ENCODE results near the gene CCDC174.

CCDC174 gene

DNA sequence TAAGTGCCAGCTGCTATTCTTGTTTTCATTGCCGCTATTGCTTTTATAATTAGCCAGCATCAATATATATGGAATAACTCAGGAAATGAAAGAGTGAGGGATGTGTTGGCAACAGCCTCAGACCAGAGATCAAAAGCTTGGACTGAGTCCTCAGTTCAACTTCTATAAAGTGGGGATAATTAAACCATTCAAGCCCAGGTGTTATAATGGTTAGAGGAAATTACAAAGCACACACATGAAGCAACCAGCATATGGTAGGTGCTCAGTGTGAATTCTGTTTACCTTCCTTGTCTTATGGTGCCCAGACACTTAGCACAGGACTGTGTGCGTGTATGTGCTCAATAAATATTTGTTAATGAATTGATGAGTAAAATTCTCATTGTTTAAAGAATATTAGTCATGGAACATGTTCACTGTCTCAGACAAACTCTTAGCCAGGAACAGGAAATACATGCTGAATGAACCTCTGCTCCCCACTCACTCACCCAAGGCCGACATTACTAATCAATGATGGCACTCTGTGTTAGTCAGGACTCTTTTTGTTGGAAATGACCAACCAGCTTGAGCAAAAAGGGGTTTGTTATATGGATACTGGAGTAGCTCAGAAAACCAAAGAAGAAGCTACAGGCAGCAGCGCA lies 16.7 kb upstream of the CCDC174 start:
- in situ Hi-C loops (cut with MboI; ENCODE audit: low pct_unique_long_range_greater_than_20kb, low sequenced_read_pairs, unreplicated experiment): no loop called here
- no peak for DNase-seq (ENCODE audit: low spot score)
- TF ChIP-seq, protein P1, sequence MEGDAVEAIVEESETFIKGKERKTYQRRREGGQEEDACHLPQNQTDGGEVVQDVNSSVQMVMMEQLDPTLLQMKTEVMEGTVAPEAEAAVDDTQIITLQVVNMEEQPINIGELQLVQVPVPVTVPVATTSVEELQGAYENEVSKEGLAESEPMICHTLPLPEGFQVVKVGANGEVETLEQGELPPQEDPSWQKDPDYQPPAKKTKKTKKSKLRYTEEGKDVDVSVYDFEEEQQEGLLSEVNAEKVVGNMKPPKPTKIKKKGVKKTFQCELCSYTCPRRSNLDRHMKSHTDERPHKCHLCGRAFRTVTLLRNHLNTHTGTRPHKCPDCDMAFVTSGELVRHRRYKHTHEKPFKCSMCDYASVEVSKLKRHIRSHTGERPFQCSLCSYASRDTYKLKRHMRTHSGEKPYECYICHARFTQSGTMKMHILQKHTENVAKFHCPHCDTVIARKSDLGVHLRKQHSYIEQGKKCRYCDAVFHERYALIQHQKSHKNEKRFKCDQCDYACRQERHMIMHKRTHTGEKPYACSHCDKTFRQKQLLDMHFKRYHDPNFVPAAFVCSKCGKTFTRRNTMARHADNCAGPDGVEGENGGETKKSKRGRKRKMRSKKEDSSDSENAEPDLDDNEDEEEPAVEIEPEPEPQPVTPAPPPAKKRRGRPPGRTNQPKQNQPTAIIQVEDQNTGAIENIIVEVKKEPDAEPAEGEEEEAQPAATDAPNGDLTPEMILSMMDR (IDR thresholded peaks at IDR 0.05; ENCODE audit: extremely low read depth, insufficient read depth, missing control alignments): no peak

DNA sequence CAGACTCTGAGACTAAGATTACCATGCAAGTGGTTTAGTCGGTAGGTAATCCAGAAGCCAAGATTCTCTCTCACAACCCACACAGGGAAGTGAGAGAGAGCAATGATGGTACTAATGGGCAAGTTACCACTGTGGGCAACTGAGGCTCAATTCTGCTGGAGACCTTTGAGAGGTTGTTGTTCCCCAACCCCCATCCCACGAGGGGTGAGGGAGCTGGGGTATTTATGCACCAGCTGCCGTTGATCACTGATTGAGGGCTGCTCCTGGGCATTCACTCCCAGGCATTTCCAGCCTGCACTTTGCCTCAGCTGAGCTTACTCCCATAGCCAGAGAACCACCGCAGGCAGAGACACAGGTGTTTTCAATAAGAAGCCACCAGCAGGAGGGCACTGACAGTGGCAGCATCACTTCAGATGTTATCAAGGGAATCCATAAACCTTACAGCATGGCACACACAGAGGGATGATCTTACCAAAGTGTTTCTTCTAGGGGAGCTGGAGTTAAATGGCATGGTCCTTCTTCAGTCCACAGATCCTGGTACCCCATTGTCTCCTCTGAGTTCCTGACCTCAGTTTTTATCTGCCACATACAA lies 15.0 kb upstream of the CCDC174 start:
- in situ Hi-C loops (cut with MboI; ENCODE audit: low pct_unique_long_range_greater_than_20kb, low sequenced_read_pairs, unreplicated experiment): no loop called here
- TF ChIP-seq, protein P1 (IDR thresholded peaks at IDR 0.05; ENCODE audit: extremely low read depth, insufficient read depth, missing control alignments): no peak

DNA sequence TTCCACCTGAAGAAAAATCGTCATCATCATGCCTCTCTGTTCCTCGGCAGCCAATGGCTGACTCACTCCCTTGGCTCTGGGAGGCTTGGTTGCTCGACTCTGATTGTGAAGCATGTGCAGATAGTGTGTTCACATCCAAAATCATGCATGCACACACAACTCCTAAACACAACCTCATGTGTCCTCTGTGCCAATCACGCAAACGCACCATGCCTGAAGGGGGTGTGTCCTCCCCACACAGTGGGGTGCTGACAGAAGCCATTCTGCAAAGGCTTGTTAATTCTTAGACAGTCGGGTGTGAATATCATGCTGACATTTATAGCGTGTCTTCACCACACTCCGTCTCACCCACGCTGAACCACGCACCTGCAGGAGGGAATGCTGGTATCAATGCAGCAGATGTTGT lies 11.4 kb upstream of the CCDC174 start:
- in situ Hi-C loops (cut with MboI; ENCODE audit: low pct_unique_long_range_greater_than_20kb, low sequenced_read_pairs, unreplicated experiment): no loop called here
- no peak for DNase-seq (ENCODE audit: low spot score)
- TF ChIP-seq, protein P1 (IDR thresholded peaks at IDR 0.05; ENCODE audit: extremely low read depth, insufficient read depth, missing control alignments): no peak

More for the DNA sequence above, 15.0 kb upstream of the CCDC174 start:
- no peak for DNase-seq (ENCODE audit: low spot score)

DNA sequence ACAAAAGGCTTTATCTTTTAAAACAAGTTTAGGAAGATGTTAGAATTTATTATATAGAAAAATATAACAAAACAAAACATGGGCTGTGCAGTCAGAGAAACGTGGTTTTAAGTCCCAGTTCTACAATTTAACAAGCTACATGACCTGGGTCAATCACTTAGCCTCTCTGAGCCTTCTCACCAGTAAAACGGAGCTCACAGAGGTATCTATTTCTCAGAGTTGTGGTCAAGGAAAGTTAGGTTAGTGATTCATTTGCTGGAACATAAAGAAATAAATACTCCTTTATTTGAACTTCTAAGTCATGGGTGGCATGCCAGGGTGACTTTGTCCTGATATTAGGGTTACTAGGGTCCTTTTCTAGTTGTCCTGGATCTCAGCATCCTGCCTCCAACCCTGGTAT lies 10.8 kb upstream of the CCDC174 start:
- TF ChIP-seq, protein P1 (IDR thresholded peaks at IDR 0.05; ENCODE audit: extremely low read depth, insufficient read depth, missing control alignments): no peak
- no peak for DNase-seq (ENCODE audit: low spot score)
- in situ Hi-C loops (cut with MboI; ENCODE audit: low pct_unique_long_range_greater_than_20kb, low sequenced_read_pairs, unreplicated experiment): no loop called here

DNA sequence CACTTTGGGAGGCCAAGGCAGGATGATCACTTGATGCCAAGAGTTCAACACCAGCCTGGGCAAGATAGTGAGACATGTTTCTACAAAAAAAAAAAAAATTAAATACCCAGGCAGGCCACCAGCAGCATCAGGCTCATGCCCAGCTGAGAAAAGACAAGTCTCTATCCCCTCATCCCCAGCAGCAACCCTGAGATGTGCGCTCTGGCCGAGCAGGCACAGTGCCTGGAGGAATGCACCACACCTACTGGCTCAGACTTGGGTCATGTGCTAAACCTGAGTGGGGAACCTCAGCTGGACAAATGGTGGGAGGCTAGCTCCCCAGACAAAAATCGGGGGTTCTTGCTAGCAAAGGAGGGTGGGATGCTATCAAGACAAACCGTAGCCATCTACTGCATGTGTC lies 10.2 kb upstream of the CCDC174 start:
- TF ChIP-seq, protein P1 (IDR thresholded peaks at IDR 0.05; ENCODE audit: extremely low read depth, insufficient read depth, missing control alignments): no peak
- in situ Hi-C loops (cut with MboI; ENCODE audit: low pct_unique_long_range_greater_than_20kb, low sequenced_read_pairs, unreplicated experiment): no loop called here
- DNase-seq (ENCODE audit: low spot score): no peak

DNA sequence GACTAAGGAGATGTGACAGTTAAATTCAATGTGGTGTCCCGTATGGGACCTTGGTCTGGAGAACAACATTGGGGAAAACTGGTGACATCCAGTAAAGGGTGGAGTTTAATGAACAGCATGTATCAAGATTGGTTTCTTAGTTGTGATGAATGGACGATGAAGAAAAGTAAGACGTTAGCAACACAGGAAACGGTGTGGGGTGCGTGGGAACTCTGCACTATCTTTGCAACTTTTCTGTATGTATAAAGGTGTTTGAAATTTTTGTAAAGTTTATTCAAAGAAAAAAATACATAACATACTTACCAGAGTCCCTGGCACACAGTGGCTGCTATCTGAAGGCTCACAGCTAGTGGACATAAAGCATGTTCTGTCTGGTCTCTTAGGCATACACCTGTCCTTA lies 6.1 kb upstream of the CCDC174 start:
- no peak for DNase-seq (ENCODE audit: low spot score)
- in situ Hi-C loops (cut with MboI; ENCODE audit: low pct_unique_long_range_greater_than_20kb, low sequenced_read_pairs, unreplicated experiment): no loop called here
- TF ChIP-seq, protein P1 (IDR thresholded peaks at IDR 0.05; ENCODE audit: extremely low read depth, insufficient read depth, missing control alignments): no peak

Data from GM13977 (cell line).